ENCODE results near the gene STPG3. TPM values are rescaled to one million over a fixed set of nuclear protein-coding genes. Genes with fewer than 3 reads are reported as not detected.
A peak's percentile ranks its signal among the peaks of the same experiment; 100 is the strongest.

The STPG3 gene
- total RNA-seq, 1 donor from 2014 or later: not detected

DNA sequence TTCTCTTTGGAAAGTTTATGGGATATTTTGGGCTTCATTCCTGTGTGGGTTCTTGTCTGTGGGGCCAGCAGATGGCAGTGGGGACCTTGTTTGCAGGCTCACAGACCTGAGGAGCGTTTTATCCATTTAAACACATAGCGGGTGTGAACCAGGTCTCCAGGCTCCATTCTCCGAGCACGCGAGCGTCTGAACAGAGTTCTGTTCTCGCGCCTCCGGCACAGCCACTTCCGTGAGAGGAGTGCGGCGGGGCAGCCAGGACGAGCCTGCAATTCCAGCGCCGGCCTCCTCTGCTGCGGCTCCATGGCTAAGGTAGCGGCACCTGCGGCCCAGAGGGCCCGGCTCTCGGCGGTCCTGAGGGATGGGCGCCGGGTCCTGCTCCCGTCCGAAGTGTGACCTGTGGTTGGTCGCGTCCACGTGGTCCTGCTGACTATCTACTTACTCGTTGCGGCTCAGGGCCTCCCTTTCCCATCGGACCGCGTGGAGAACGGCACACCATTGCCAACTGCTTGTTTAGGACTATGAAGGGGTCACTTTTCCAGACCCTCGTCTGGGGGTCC, 43.7 kb downstream of the STPG3 start:
- Histone ChIP-seq H3K9ac (ENCODE audit: low read depth in 1 of 3, low read length in 3 of 3) (no peak overlapping the region), H3K27ac (ENCODE audit: low read depth, low read length) (no peak overlapping the region), H3K36me3 (ENCODE audit: control insufficient read depth in 3 of 3, insufficient read depth in 3 of 3, low read length in 3 of 3) (no peaks in the 10 kb centered on the region), H3K4me3 (ENCODE audit: low read length in 3 of 3) (peak overlapping the region in 1 of 3 donors; percentile 45), H3K27me3 (ENCODE audit: control insufficient read depth in 3 of 3, insufficient read depth in 3 of 3, low read length in 3 of 3) (peaks cover 55 to 58% (median 56%) of the 10 kb centered on the region in 3 donors), H3K4me1 (ENCODE audit: control insufficient read depth in 3 of 3, insufficient read depth in 3 of 3, low read length in 3 of 3) (peaks cover 3 to 20% (median 5%) of the 10 kb centered on the region in 3 donors), H3K9me3 (ENCODE audit: control insufficient read depth in 3 of 3, low read length in 3 of 3) (peaks cover 0 to 3% (median 3%) of the 10 kb centered on the region in 3 donors)

- H3K27ac ChIP-seq (ENCODE audit: low read depth, low read length): no peak overlapping the region
- H3K4me3 ChIP-seq (ENCODE audit: low read length in 3 of 3): peak overlapping the region in 1 of 3 donors; percentile 45
- H3K4me1 ChIP-seq (ENCODE audit: control insufficient read depth in 3 of 3, insufficient read depth in 3 of 3, low read length in 3 of 3): peaks cover 3 to 24% (median 5%) of the 10 kb centered on the region in 3 donors
- H3K9ac ChIP-seq (ENCODE audit: low read depth in 1 of 3, low read length in 3 of 3): no peak overlapping the region
- H3K36me3 ChIP-seq (ENCODE audit: control insufficient read depth in 3 of 3, insufficient read depth in 3 of 3, low read length in 3 of 3): no peaks in the 10 kb centered on the region
- peaks cover 51 to 64% (median 62%) of the 10 kb centered on the region in 3 donors for H3K27me3 ChIP-seq (ENCODE audit: control insufficient read depth in 3 of 3, insufficient read depth in 3 of 3, low read length in 3 of 3)
- peaks cover 0 to 3% (median 3%) of the 10 kb centered on the region in 3 donors for H3K9me3 ChIP-seq (ENCODE audit: control insufficient read depth in 3 of 3, low read length in 3 of 3)
Measured at GRCh38 chr9:137295238-137295811, 44.2 kb downstream of the STPG3 start.

DNA sequence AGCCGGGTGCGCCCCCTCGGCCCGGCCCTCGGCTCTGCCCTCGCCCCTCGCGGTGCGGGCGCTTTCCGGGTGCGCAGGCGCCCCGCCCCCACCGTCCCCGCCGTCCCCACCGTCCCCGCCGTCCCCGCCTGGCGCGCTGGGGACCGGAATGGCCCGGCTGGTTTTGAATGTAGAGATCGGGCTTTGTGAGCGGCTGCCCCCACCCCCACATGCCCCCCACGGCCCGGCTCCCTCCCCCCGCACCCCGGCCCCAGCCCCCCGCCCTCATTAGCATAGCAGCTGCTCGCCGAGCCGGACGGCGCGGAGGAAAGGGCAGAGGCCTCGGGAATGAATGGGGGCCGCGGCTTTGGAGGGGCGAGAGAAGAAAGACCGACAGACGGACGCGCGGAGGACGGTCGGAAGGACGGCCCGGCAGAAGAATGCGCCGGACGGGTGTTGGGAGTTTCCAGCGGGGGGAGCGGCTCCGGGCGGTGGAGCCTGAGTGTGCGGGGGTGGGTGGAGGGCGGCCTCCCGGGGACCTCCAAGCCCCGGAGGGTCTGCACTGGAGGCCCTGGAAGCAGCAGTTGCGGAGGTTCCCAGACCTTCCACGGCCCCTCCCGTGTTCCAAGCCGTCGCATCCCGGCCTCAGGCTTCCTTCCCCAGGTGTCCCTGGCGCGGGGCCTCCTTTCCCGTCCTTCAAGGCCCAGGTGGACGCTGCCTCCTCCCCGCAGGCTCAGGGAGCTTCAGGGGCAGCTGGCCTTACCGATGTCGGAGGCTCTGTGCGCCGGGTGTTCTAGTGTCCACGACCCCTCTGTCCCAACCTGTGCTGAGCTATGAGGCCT, 45.0 kb downstream of the STPG3 start:
- Histone ChIP-seq H3K9me3 (ENCODE audit: control insufficient read depth in 3 of 3, low read length in 3 of 3) (peaks cover 0 to 3% (median 3%) of the 10 kb centered on the region in 3 donors), H3K27me3 (ENCODE audit: control insufficient read depth in 3 of 3, insufficient read depth in 3 of 3, low read length in 3 of 3) (peaks cover 51 to 71% (median 66%) of the 10 kb centered on the region in 3 donors), H3K36me3 (ENCODE audit: control insufficient read depth in 3 of 3, insufficient read depth in 3 of 3, low read length in 3 of 3) (no peaks in the 10 kb centered on the region), H3K27ac (ENCODE audit: low read depth, low read length) (peak overlapping the region; percentile 74), H3K9ac (ENCODE audit: low read depth in 1 of 3, low read length in 3 of 3) (peak overlapping the region in 1 of 3 donors; percentile 64), H3K4me1 (ENCODE audit: control insufficient read depth in 3 of 3, insufficient read depth in 3 of 3, low read length in 3 of 3) (peaks cover 3 to 24% (median 9%) of the 10 kb centered on the region in 3 donors), H3K4me3 (ENCODE audit: low read length in 3 of 3) (peak overlapping the region; percentile 15 to 60 (median 31))

- Histone ChIP-seq H3K4me1 (ENCODE audit: control insufficient read depth in 3 of 3, insufficient read depth in 3 of 3, low read length in 3 of 3) (peaks cover 6 to 26% (median 14%) of the 10 kb centered on the region in 3 donors), H3K4me3 (ENCODE audit: low read length in 3 of 3) (peak overlapping the region; percentile 15 to 60 (median 31)), H3K9ac (ENCODE audit: low read depth in 1 of 3, low read length in 3 of 3) (peak overlapping the region in 1 of 3 donors; percentile 64)
Measured at GRCh38 chr9:137296670-137297664, 45.9 kb downstream of the STPG3 start.

GRCh38 chr9:137297966-137298365, 46.9 kb downstream of the STPG3 start:
- Histone ChIP-seq H3K27ac (ENCODE audit: low read depth, low read length) (peak overlapping the region; percentile 50), H3K9ac (ENCODE audit: low read depth in 1 of 3, low read length in 3 of 3) (peak overlapping the region in 1 of 3 donors; percentile 60), H3K9me3 (ENCODE audit: control insufficient read depth in 3 of 3, low read length in 3 of 3) (peaks cover 0 to 3% (median 3%) of the 10 kb centered on the region in 3 donors), H3K4me1 (ENCODE audit: control insufficient read depth in 3 of 3, insufficient read depth in 3 of 3, low read length in 3 of 3) (peaks cover 8 to 26% (median 14%) of the 10 kb centered on the region in 3 donors), H3K4me3 (ENCODE audit: low read length in 3 of 3) (no peak overlapping the region), H3K27me3 (ENCODE audit: control insufficient read depth in 3 of 3, insufficient read depth in 3 of 3, low read length in 3 of 3) (peaks cover 48 to 80% (median 68%) of the 10 kb centered on the region in 3 donors), H3K36me3 (ENCODE audit: control insufficient read depth in 3 of 3, insufficient read depth in 3 of 3, low read length in 3 of 3) (no peaks in the 10 kb centered on the region)

More at GRCh38 chr9:137296670-137297664, 45.9 kb downstream of the STPG3 start:
- Histone ChIP-seq H3K36me3 (ENCODE audit: control insufficient read depth in 3 of 3, insufficient read depth in 3 of 3, low read length in 3 of 3) (no peaks in the 10 kb centered on the region), H3K27me3 (ENCODE audit: control insufficient read depth in 3 of 3, insufficient read depth in 3 of 3, low read length in 3 of 3) (peaks cover 51 to 77% (median 70%) of the 10 kb centered on the region in 3 donors), H3K9me3 (ENCODE audit: control insufficient read depth in 3 of 3, low read length in 3 of 3) (peaks cover 0 to 3% (median 3%) of the 10 kb centered on the region in 3 donors), H3K27ac (ENCODE audit: low read depth, low read length) (peak overlapping the region; percentile 74)

DNA sequence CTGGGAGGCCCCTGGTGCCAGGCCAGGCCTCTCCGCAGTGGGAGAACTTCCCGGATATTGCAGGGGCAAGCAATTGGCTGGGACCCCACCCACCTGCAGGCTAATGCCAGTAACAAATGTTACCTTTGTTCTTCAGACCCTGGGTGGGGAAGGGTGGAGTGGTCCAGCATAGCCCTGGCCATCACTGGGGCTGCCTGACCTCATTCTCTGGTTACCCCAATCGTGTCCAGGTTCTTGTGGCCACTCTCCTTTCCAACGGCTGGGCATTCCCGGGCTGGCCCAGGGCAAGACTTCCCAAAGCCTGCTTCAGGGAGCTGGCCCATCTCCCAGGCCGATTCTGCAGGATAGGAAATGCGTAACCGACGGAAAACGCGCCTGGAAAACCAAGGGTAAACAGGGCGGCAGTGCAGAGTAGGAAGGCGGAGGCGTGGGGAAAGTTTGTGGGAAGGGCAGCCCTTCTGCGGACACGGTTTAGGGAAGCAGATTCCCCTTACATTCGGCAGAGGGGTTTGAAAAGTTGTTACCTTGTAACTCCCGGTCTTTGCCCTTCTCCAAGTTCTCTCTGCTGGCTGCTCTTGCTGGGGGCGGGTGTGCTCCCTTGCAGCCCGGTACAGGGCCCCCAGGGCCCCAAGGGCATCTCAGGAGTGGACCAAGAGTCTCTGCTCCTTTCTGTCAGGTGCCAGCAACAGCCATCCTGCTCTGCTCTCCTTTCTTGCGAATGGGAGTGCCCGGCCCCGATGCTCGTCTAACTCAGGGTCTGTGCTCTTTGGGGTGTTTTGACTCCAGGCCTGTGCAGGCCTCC, 47.5 kb downstream of the STPG3 start:
- Histone ChIP-seq H3K27me3 (ENCODE audit: control insufficient read depth in 3 of 3, insufficient read depth in 3 of 3, low read length in 3 of 3) (peaks cover 46 to 79% (median 67%) of the 10 kb centered on the region in 3 donors), H3K9me3 (ENCODE audit: control insufficient read depth in 3 of 3, low read length in 3 of 3) (peaks cover 0 to 3% (median 3%) of the 10 kb centered on the region in 3 donors), H3K27ac (ENCODE audit: low read depth, low read length) (peak overlapping the region; percentile 50), H3K4me3 (ENCODE audit: low read length in 3 of 3) (peak overlapping the region; percentile 11 to 66 (median 46)), H3K4me1 (ENCODE audit: control insufficient read depth in 3 of 3, insufficient read depth in 3 of 3, low read length in 3 of 3) (peaks cover 14 to 31% (median 16%) of the 10 kb centered on the region in 3 donors), H3K36me3 (ENCODE audit: control insufficient read depth in 3 of 3, insufficient read depth in 3 of 3, low read length in 3 of 3) (no peaks in the 10 kb centered on the region), H3K9ac (ENCODE audit: low read depth in 1 of 3, low read length in 3 of 3) (peak overlapping the region in 2 of 3 donors; percentile 27 to 60)

DNA sequence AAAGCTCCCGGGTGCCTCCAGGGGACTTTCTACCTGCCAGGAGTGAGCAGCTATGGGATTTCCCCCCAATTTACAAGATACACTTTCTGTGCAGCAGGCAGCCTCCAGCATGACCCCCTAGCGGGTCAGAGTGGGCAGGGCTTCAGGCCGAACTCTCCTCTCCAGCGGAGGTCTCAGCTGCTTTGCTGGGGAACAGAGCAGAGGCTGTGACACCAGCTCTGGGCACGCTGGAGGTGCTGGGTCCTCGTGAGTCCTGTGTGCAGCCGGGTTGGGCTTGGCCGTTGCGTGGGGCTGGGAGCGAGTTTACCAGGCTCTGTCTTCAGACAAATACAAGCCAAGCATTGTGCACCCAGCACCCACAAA, 48.1 kb downstream of the STPG3 start:
- Histone ChIP-seq H3K4me3 (ENCODE audit: low read length in 3 of 3) (peak overlapping the region; percentile 11 to 66 (median 46)), H3K9me3 (ENCODE audit: control insufficient read depth in 3 of 3, low read length in 3 of 3) (peaks cover 0 to 3% (median 2%) of the 10 kb centered on the region in 3 donors), H3K4me1 (ENCODE audit: control insufficient read depth in 3 of 3, insufficient read depth in 3 of 3, low read length in 3 of 3) (peaks cover 18 to 35% (median 20%) of the 10 kb centered on the region in 3 donors), H3K27ac (ENCODE audit: low read depth, low read length) (peak overlapping the region; percentile 50), H3K27me3 (ENCODE audit: control insufficient read depth in 3 of 3, insufficient read depth in 3 of 3, low read length in 3 of 3) (peaks cover 41 to 79% (median 67%) of the 10 kb centered on the region in 3 donors), H3K36me3 (ENCODE audit: control insufficient read depth in 3 of 3, insufficient read depth in 3 of 3, low read length in 3 of 3) (no peaks in the 10 kb centered on the region), H3K9ac (ENCODE audit: low read depth in 1 of 3, low read length in 3 of 3) (peak overlapping the region in 2 of 3 donors; percentile 27 to 60)

GRCh38 chr9:137299938-137300337, 48.9 kb downstream of the STPG3 start:
- H3K36me3 ChIP-seq (ENCODE audit: control insufficient read depth in 3 of 3, insufficient read depth in 3 of 3, low read length in 3 of 3): no peaks in the 10 kb centered on the region
- peak overlapping the region in 2 of 3 donors; percentile 20 to 57 for H3K9ac ChIP-seq (ENCODE audit: low read depth in 1 of 3, low read length in 3 of 3)
- peak overlapping the region in 2 of 3 donors; percentile 41 to 49 for H3K4me3 ChIP-seq (ENCODE audit: low read length in 3 of 3)
- peaks cover 34 to 78% (median 64%) of the 10 kb centered on the region in 3 donors for H3K27me3 ChIP-seq (ENCODE audit: control insufficient read depth in 3 of 3, insufficient read depth in 3 of 3, low read length in 3 of 3)
- H3K9me3 ChIP-seq (ENCODE audit: control insufficient read depth in 3 of 3, low read length in 3 of 3): no peaks in the 10 kb centered on the region
- H3K4me1 ChIP-seq (ENCODE audit: control insufficient read depth in 3 of 3, insufficient read depth in 3 of 3, low read length in 3 of 3): peaks cover 25 to 41% (median 27%) of the 10 kb centered on the region in 3 donors
- H3K27ac ChIP-seq (ENCODE audit: low read depth, low read length): no peak overlapping the region
